HG03196 (cell line): ENCODE data around the gene SYT2.
"Not testable (repeated sequence)": the region's sequence is repeated elsewhere in the genome, so short reads cannot be mapped to it uniquely, and the experiment has no call there.

Source experiments
- ATAC-seq: cut with Tn5 transposase; IDR thresholded peaks from one replicate; pipeline ENCODE4 v1.9.1; 2021; ENCODE audit not compliant: unreplicated experiment

SYT2 gene

GRCh38 chr1:202710070-202711045 is at the start of gene SYT2:
Gene SYT2 (minus strand): TSS chr1:202710454. CDS start chr1:202605772, 104,682 bp downstream.
- ATAC-seq: no peak

GRCh38 chr1:202756391-202756790 is 46.1 kb upstream of the SYT2 start:
- ATAC-seq: no peak

- no peak for ATAC-seq
These were observed 44.0 kb upstream of the SYT2 start for GRCh38 chr1:202754293-202754692.

- no peak for ATAC-seq
These were observed 42.5 kb upstream of the SYT2 start for GRCh38 chr1:202752774-202753173.

- no peak for ATAC-seq
These were observed 40.5 kb upstream of the SYT2 start for GRCh38 chr1:202750761-202751160.

- ATAC-seq: no peak
These were observed 39.8 kb upstream of the SYT2 start for GRCh38 chr1:202750024-202750423.

GRCh38 chr1:202745323-202745888 is 35.2 kb upstream of the SYT2 start:
- ATAC-seq: no peak

- ATAC-seq: not testable (repeated sequence)
These were observed 34.5 kb upstream of the SYT2 start for GRCh38 chr1:202744770-202745169.

GRCh38 chr1:202742496-202742895 is 32.2 kb upstream of the SYT2 start:
- ATAC-seq: no peak

GRCh38 chr1:202733251-202733650 is 23.0 kb upstream of the SYT2 start:
- ATAC-seq: no peak

GRCh38 chr1:202728951-202729350 is 18.7 kb upstream of the SYT2 start:
- ATAC-seq: no peak

- no peak for ATAC-seq
These were observed 15.3 kb upstream of the SYT2 start for GRCh38 chr1:202725526-202725925.

- ATAC-seq: no peak
These were observed 13.5 kb upstream of the SYT2 start for GRCh38 chr1:202723708-202724107.

- not testable (repeated sequence) for ATAC-seq
These were observed 12.8 kb upstream of the SYT2 start for GRCh38 chr1:202723046-202723445.

- no peak for ATAC-seq
These were observed 6.4 kb upstream of the SYT2 start for GRCh38 chr1:202716654-202717053.

GRCh38 chr1:202714202-202714601 is 3.9 kb upstream of the SYT2 start:
- ATAC-seq: not testable (repeated sequence)

- ATAC-seq: no peak
These were observed 2.9 kb upstream of the SYT2 start for GRCh38 chr1:202713110-202713509.

- no peak for ATAC-seq
These were observed 1.8 kb upstream of the SYT2 start for GRCh38 chr1:202711949-202712635.

GRCh38 chr1:202709276-202710041 is 795 bp downstream of the SYT2 start:
- ATAC-seq: no peak

GRCh38 chr1:202708456-202709275 is 1.6 kb downstream of the SYT2 start:
- ATAC-seq: no peak
